Head of caudate nucleus (tissue), 42 donors: Measurements from ENCODE around the gene THAP4.
A peak's percentile ranks its signal among the peaks of the same experiment; 100 is the strongest.

Experiments
- DNase-seq, 42 donors: peaks; one replicate each; pipeline versions ENCODE4 v3.0.0 to v3.0.0-alpha.2; 2020 to 2021; ENCODE audit warnings: mixed read lengths in 7 of 42
- intact Hi-C: fragments of 100-400 bp; cut with DNase I; formaldehyde crosslinking; loops from one replicate; pipeline ENCODE4 v1.15.0; 2022

The THAP4 gene

GRCh38 chr2:241637018-241637794 lies at the start of gene THAP4, which contains the start of gene ATG4B:
TSS of gene THAP4 (minus strand) at chr2:241637158. CDS start at chr2:241637017, 141 bp downstream.
TSS of gene ATG4B (plus strand) at chr2:241637693. CDS start at chr2:241637715, 22 bp downstream.
- intact Hi-C loops = loop anchor here (2.0 to 5.0 kb wide), 2 partner anchors 50 to 130 kb away; partner anchors contain the start of genes DTYMK and STK25
- peak; percentile 56 to 93 (median 86) for DNase-seq

- intact Hi-C loops = loop anchor here (2.0 kb wide), 1 partner anchor 49 kb away; the partner anchor contains the start of genes ATG4B and THAP4
- peak in 18 of 42 donors; percentile 4 to 49 (median 21) for DNase-seq
Measured at GRCh38 chr2:241686324-241686649, 49.3 kb upstream of the THAP4 start.

GRCh38 chr2:241680827-241681599 lies 44.1 kb upstream of the THAP4 start:
- intact Hi-C loops = no loop called here
- no peak for DNase-seq

GRCh38 chr2:241680044-241680443 lies 43.1 kb upstream of the THAP4 start:
- intact Hi-C loops = no loop called here
- DNase-seq = no peak

- intact Hi-C loops = no loop called here
- DNase-seq = no peak
Measured at GRCh38 chr2:241678784-241679540, 42.0 kb upstream of the THAP4 start.

- no peak for DNase-seq
- intact Hi-C loops = no loop called here
Measured at GRCh38 chr2:241678307-241678706, 41.3 kb upstream of the THAP4 start.

- intact Hi-C loops = no loop called here
- DNase-seq = no peak
Measured at GRCh38 chr2:241677392-241677791, 40.4 kb upstream of the THAP4 start.

GRCh38 chr2:241676665-241677064 lies 39.7 kb upstream of the THAP4 start:
- no peak for DNase-seq
- intact Hi-C loops = no loop called here

- no peak for DNase-seq
- intact Hi-C loops = no loop called here
Measured at GRCh38 chr2:241675885-241676284, 38.9 kb upstream of the THAP4 start.

GRCh38 chr2:241673797-241674725 lies 37.1 kb upstream of the THAP4 start:
- peak in 18 of 42 donors; percentile 5 to 51 (median 24) for DNase-seq
- intact Hi-C loops = no loop called here

GRCh38 chr2:241673189-241673663 lies 36.3 kb upstream of the THAP4 start:
- intact Hi-C loops = no loop called here
- no peak for DNase-seq

GRCh38 chr2:241672243-241673188 lies 35.6 kb upstream of the THAP4 start:
- no peak for DNase-seq
- intact Hi-C loops = no loop called here

GRCh38 chr2:241671457-241672240 lies 34.7 kb upstream of the THAP4 start:
- no peak for DNase-seq
- intact Hi-C loops = no loop called here

- intact Hi-C loops = no loop called here
- DNase-seq = no peak
Measured at GRCh38 chr2:241670333-241671110, 33.6 kb upstream of the THAP4 start.

GRCh38 chr2:241668839-241669238 lies 31.9 kb upstream of the THAP4 start:
- DNase-seq = no peak
- intact Hi-C loops = no loop called here

- intact Hi-C loops = no loop called here
- DNase-seq = no peak
Measured at GRCh38 chr2:241668354-241668753, 31.4 kb upstream of the THAP4 start.
